Fibroblast of lung (primary cell): ENCODE results near the gene G6PD.

Experiments used
- CTCF ChIP-seq, 2 donors: IDR thresholded peaks in 1 of 2; conservative IDR thresholded peaks in 1 of 2; 1 replicate in 1 of 2; 2 replicates in 1 of 2; pipeline ENCODE4 v1.5.1; 2011 to 2012; ENCODE audit warnings: low read length in 2 of 2, control low read depth in 1 of 2, inconsistent platforms in 1 of 2, low read depth in 1 of 2, mild to moderate bottlenecking in 1 of 2
- EZH2 ChIP-seq: IDR thresholded peaks from 2 replicates; pipeline ENCODE4 v1.5.1; 2012; ENCODE audit warnings: low read length, control low read depth, mild to moderate bottlenecking; ENCODE audit errors: missing control alignments

GRCh38 chrX:154507673-154508383 is 38.8 kb downstream of the G6PD start:
- TF ChIP-seq EZH2 (no peak), CTCF (conservative IDR thresholded peaks at IDR 0.05 in 1 of 2, IDR thresholded peaks at IDR 0.05 in 1 of 2; ENCODE audit: low read depth in 1 of 2, low read length in 2 of 2) (no peak)
